ENCODE data around the gene TOX3. TPM values are rescaled to one million over a fixed set of nuclear protein-coding genes. Genes with fewer than 3 reads are reported as not detected.

Gene TOX3
- total RNA-seq, 4 donors from 2014 or later = 0.47 TPM; not detected in 3

GRCh38 chr16:52578829-52579498 is 32.0 kb upstream of the TOX3 start:
- ATAC-seq = no peak
- Histone ChIP-seq H3K4me3 (no peak overlapping the region), H3K9me3 (no peaks in the 10 kb centered on the region), H3K4me1 (no peaks in the 10 kb centered on the region), H3K36me3 (no peaks in the 10 kb centered on the region), H3K27ac (no peak overlapping the region), H3K27me3 (no peaks in the 10 kb centered on the region)
- TF ChIP-seq POLR2A (IDR thresholded peaks at IDR 0.05) = no peak
- TF ChIP-seq, protein P1, sequence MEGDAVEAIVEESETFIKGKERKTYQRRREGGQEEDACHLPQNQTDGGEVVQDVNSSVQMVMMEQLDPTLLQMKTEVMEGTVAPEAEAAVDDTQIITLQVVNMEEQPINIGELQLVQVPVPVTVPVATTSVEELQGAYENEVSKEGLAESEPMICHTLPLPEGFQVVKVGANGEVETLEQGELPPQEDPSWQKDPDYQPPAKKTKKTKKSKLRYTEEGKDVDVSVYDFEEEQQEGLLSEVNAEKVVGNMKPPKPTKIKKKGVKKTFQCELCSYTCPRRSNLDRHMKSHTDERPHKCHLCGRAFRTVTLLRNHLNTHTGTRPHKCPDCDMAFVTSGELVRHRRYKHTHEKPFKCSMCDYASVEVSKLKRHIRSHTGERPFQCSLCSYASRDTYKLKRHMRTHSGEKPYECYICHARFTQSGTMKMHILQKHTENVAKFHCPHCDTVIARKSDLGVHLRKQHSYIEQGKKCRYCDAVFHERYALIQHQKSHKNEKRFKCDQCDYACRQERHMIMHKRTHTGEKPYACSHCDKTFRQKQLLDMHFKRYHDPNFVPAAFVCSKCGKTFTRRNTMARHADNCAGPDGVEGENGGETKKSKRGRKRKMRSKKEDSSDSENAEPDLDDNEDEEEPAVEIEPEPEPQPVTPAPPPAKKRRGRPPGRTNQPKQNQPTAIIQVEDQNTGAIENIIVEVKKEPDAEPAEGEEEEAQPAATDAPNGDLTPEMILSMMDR (IDR thresholded peaks at IDR 0.05 in 4 of 5, conservative IDR thresholded peaks at IDR 0.05 in 1 of 5) = no peak
- intact Hi-C loops (cut with DNase I; ENCODE audit: low total_unique reads) (no loop called here), in situ Hi-C loops (cut with MboI; ENCODE audit: low sequenced_read_pairs in 4 of 4) (no loop called here)
- no peak for DNase-seq

DNA sequence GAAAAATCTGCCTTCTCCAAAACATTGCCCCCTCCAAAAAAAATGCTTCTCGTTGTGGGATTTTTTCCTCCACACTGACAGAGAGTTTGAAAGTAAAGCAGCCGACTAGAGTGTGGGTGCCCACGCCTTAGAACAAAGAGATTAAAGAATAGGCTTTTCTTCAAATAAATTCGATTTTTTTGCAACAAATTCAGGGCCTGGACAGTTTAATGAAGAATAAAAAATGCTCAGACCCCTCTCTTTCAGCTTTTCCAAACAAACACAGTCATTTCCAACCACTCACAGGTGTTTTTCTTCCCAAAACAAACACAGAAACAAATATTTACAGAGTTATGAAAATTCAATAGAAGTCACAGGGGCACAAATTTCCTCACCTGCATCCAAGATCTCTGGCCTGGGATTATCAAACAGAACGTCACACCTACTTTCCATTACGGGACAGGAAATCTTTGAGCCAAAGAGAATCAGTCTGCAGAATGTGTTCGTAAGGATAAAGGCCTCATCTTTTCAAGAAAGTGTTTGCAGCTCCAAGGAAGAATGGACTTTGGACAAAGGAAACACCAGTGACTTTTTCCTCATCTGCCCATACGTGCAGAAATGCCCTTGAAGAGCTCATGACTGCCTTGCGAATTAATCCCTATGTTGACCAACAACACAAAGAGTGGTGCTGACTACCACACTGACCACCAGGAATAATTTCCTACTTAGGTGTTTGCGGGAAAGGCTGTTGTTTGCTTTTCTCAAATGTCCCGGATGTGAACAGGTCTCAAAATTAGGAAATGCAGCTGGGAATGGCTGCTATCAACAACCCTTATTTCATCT is 31.3 kb upstream of the TOX3 start:
- in situ Hi-C loops (cut with MboI; ENCODE audit: low sequenced_read_pairs in 4 of 4) (no loop called here), intact Hi-C loops (cut with DNase I; ENCODE audit: low total_unique reads) (no loop called here)
- H3K27ac ChIP-seq = no peak overlapping the region
- no peaks in the 10 kb centered on the region for H3K27me3 ChIP-seq
- TF ChIP-seq, protein P1 (IDR thresholded peaks at IDR 0.05 in 4 of 5, conservative IDR thresholded peaks at IDR 0.05 in 1 of 5) = no peak
- TF ChIP-seq POLR2A (IDR thresholded peaks at IDR 0.05) = no peak
- H3K9me3 ChIP-seq = no peaks in the 10 kb centered on the region
- no peaks in the 10 kb centered on the region for H3K36me3 ChIP-seq
- ATAC-seq (no peak), DNase-seq (no peak)
- no peak overlapping the region for H3K4me3 ChIP-seq
- no peaks in the 10 kb centered on the region for H3K4me1 ChIP-seq

DNA sequence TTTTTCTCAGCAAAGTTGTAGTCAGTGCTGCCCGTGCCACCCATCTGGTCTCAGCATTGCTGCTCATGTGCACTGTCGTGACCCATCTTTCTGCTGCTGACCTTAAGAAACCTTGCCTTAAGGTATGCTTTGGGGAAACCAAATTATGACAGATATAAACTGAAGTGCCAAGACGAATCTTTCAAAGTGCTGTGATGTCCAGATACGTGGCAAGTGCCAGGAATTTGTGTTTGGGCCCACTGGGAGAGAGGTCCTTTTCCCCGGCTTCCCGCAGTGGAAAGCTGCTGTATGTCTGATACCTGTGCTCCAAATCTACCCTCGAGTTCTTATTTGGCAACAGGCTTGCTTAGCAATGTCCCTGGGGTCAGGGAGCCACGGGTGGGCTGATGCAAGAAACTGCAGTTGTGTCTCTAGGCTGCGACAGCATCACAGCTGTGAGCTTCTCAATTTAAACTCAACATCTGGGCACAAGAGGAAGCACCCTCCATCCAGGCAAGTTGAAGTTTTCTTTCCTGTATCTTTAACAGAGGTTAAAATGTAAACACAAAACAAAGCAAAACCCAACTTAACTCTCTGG is 30.3 kb upstream of the TOX3 start:
- Histone ChIP-seq H3K4me1 (no peaks in the 10 kb centered on the region), H3K4me3 (no peak overlapping the region), H3K36me3 (no peaks in the 10 kb centered on the region), H3K27ac (no peak overlapping the region), H3K27me3 (no peaks in the 10 kb centered on the region), H3K9me3 (no peaks in the 10 kb centered on the region)
- TF ChIP-seq, protein P1 (IDR thresholded peaks at IDR 0.05 in 4 of 5, conservative IDR thresholded peaks at IDR 0.05 in 1 of 5) = no peak
- no peak for TF ChIP-seq POLR2A (IDR thresholded peaks at IDR 0.05)
- DNase-seq (no peak), ATAC-seq (no peak)
- intact Hi-C loops (cut with DNase I; ENCODE audit: low total_unique reads) (no loop called here), in situ Hi-C loops (cut with MboI; ENCODE audit: low sequenced_read_pairs in 4 of 4) (no loop called here)

- Histone ChIP-seq H3K27ac (no peak overlapping the region), H3K4me1 (no peaks in the 10 kb centered on the region), H3K4me3 (no peak overlapping the region), H3K27me3 (no peaks in the 10 kb centered on the region), H3K36me3 (no peaks in the 10 kb centered on the region), H3K9me3 (no peaks in the 10 kb centered on the region)
- TF ChIP-seq POLR2A (IDR thresholded peaks at IDR 0.05) = no peak
- TF ChIP-seq, protein P1 (IDR thresholded peaks at IDR 0.05 in 4 of 5, conservative IDR thresholded peaks at IDR 0.05 in 1 of 5) = no peak
- in situ Hi-C loops (cut with MboI; ENCODE audit: low sequenced_read_pairs in 4 of 4) = no loop called here
- DNase-seq (no peak), ATAC-seq (no peak)
- intact Hi-C loops (cut with DNase I; ENCODE audit: low total_unique reads) = no loop called here
Observed at GRCh38 chr16:52573365-52574299, 26.7 kb upstream of the TOX3 start.

All from gastrocnemius medialis (tissue), 4 donors.